ENCODE results near the gene OSCP1.

GRCh38 chr1:36419140-36419539 is 31.1 kb downstream of the OSCP1 start:
- TF ChIP-seq CTCF (IDR thresholded peaks at IDR 0.05) (no peak), EP300 (IDR thresholded peaks at IDR 0.05) (no peak), POLR2A (IDR thresholded peaks at IDR 0.05; ENCODE audit: low read depth) (no peak), POLR2AphosphoS5 (IDR thresholded peaks at IDR 0.05) (no peak)

All from esophagus muscularis mucosa (tissue), 4 donors.